Measurements from ENCODE around the gene MSANTD1. TPM values are rescaled to one million over a fixed set of nuclear protein-coding genes. Genes with fewer than 3 reads are reported as not detected.

The MSANTD1 gene
- total RNA-seq, 4 donors from 2014 or later = 2.0 to 4.9 (median 2.4) TPM

- Histone ChIP-seq H3K4me1 (no peaks in the 10 kb centered on the region), H3K27ac (no peak overlapping the region), H3K4me3 (replicated peaks in 1 of 3) (no peak overlapping the region), H3K27me3 (no peaks in the 10 kb centered on the region), H3K36me3 (peaks cover 45 to 58% of the 10 kb centered on the region in 2 donors), H3K9me3 (no peaks in the 10 kb centered on the region)
- TF ChIP-seq POLR2A (IDR thresholded peaks at IDR 0.05) = no peak
- no peak for TF ChIP-seq CTCF (IDR thresholded peaks at IDR 0.05)
- WGBS, 2 donors = 87 to 92% methylated on average over 3 to 10 of the region's 11 CpGs
- no peak for DNase-seq
- intact Hi-C loops (cut with DNase I) = no loop called here
These were observed 13.4 kb upstream of the MSANTD1 start for GRCh38 chr4:3235581-3235980.

- Histone ChIP-seq H3K4me1 (no peaks in the 10 kb centered on the region), H3K9me3 (no peaks in the 10 kb centered on the region), H3K4me3 (replicated peaks in 1 of 3) (no peak overlapping the region), H3K27me3 (no peaks in the 10 kb centered on the region), H3K36me3 (peaks cover 47 to 54% of the 10 kb centered on the region in 2 donors), H3K27ac (no peak overlapping the region)
- TF ChIP-seq POLR2A (IDR thresholded peaks at IDR 0.05) (no peak), CTCF (IDR thresholded peaks at IDR 0.05) (no peak)
- WGBS, 2 donors = 89 to 91% methylated on average over 8 to 9 of the region's 9 CpGs
- intact Hi-C loops (cut with DNase I) = no loop called here
- DNase-seq = no peak
These were observed 12.6 kb upstream of the MSANTD1 start for GRCh38 chr4:3236326-3236878.

GRCh38 chr4:3237266-3237665 is 11.7 kb upstream of the MSANTD1 start:
- H3K27me3 ChIP-seq = no peaks in the 10 kb centered on the region
- H3K27ac ChIP-seq = no peak overlapping the region
- 96 to 97% methylated on average over 10 to 19 of the region's 19 CpGs for WGBS, 2 donors
- H3K4me1 ChIP-seq = no peaks in the 10 kb centered on the region
- H3K4me3 ChIP-seq (replicated peaks in 1 of 3) = no peak overlapping the region
- no peak for DNase-seq
- TF ChIP-seq POLR2A (IDR thresholded peaks at IDR 0.05) (no peak), CTCF (IDR thresholded peaks at IDR 0.05) (no peak)
- intact Hi-C loops (cut with DNase I) = no loop called here
- H3K36me3 ChIP-seq = peaks cover 47 to 48% of the 10 kb centered on the region in 2 donors
- no peaks in the 10 kb centered on the region for H3K9me3 ChIP-seq

- DNase-seq = no peak
- peaks cover 43% of the 10 kb centered on the region in 2 donors for H3K36me3 ChIP-seq
These were observed 11.0 kb upstream of the MSANTD1 start for GRCh38 chr4:3237712-3238560.

More at GRCh38 chr4:3237712-3238560, 11.0 kb upstream of the MSANTD1 start:
- 90 to 92% methylated on average over 26 of the region's 26 CpGs for WGBS, 2 donors
- no peak for TF ChIP-seq POLR2A (IDR thresholded peaks at IDR 0.05)
- TF ChIP-seq CTCF (IDR thresholded peaks at IDR 0.05) = no peak
- Histone ChIP-seq H3K4me1 (peaks cover 0 to under 1% of the 10 kb centered on the region in 2 donors), H3K4me3 (replicated peaks in 1 of 3) (no peak overlapping the region), H3K27ac (no peak overlapping the region), H3K27me3 (no peaks in the 10 kb centered on the region), H3K9me3 (no peaks in the 10 kb centered on the region)
- intact Hi-C loops (cut with DNase I) = no loop called here

All from thyroid gland (tissue), 4 donors.